HG02938 (cell line): ENCODE results near the gene DVL1.
"Not testable (repeated sequence)": the region's sequence is repeated elsewhere in the genome, so short reads cannot be mapped to it uniquely, and the experiment has no call there.

Experiments
- ATAC-seq: cut with Tn5 transposase; IDR thresholded peaks from one replicate; pipeline ENCODE4 v1.9.1; 2021; ENCODE audit warnings: mild to moderate bottlenecking, moderate library complexity; ENCODE audit not compliant: unreplicated experiment

Gene DVL1

GRCh38 chr1:1328254-1328653 is 21.0 kb downstream of the DVL1 start:
- ATAC-seq, result no peak

GRCh38 chr1:1327291-1327690 is 21.9 kb downstream of the DVL1 start:
- ATAC-seq, result no peak

GRCh38 chr1:1326075-1326605 is 23.1 kb downstream of the DVL1 start:
- ATAC-seq, result no peak

- no peak for ATAC-seq
Measured at GRCh38 chr1:1325288-1326074, 23.7 kb downstream of the DVL1 start.

- peak; percentile 58 for ATAC-seq
Measured at GRCh38 chr1:1324524-1325287, 24.5 kb downstream of the DVL1 start, which contains the start of the genes CPTP and INTS11. TSS of gene CPTP (plus strand) at chr1:1324802. CDS start at chr1:1326911, 2,109 bp downstream. TSS of gene INTS11 (minus strand) at chr1:1324660. CDS start at chr1:1324608, 52 bp downstream.

- ATAC-seq, result peak; percentile 27
Measured at GRCh38 chr1:1324084-1324523, 25.1 kb downstream of the DVL1 start.

- no peak for ATAC-seq
Measured at GRCh38 chr1:1322952-1323351, 26.3 kb downstream of the DVL1 start.

- ATAC-seq, result no peak
Measured at GRCh38 chr1:1322418-1322817, 26.8 kb downstream of the DVL1 start.

GRCh38 chr1:1321477-1321876 is 27.7 kb downstream of the DVL1 start:
- ATAC-seq, result no peak

- ATAC-seq, result no peak
Measured at GRCh38 chr1:1320666-1321448, 28.4 kb downstream of the DVL1 start.

GRCh38 chr1:1319646-1319941 is 29.6 kb downstream of the DVL1 start:
- ATAC-seq, result no peak

GRCh38 chr1:1318777-1319645 is 30.2 kb downstream of the DVL1 start:
- ATAC-seq, result no peak

GRCh38 chr1:1318131-1318652 is 31.0 kb downstream of the DVL1 start:
- ATAC-seq, result no peak

- no peak for ATAC-seq
Measured at GRCh38 chr1:1317420-1317819, 31.8 kb downstream of the DVL1 start.

GRCh38 chr1:1316199-1316598 is 33.0 kb downstream of the DVL1 start:
- not testable (repeated sequence) for ATAC-seq

- no peak for ATAC-seq
Measured at GRCh38 chr1:1315435-1315954, 33.7 kb downstream of the DVL1 start.

GRCh38 chr1:1314678-1315335 is 34.4 kb downstream of the DVL1 start:
- ATAC-seq, result no peak

GRCh38 chr1:1314237-1314586 is 35.0 kb downstream of the DVL1 start:
- no peak for ATAC-seq

GRCh38 chr1:1313500-1314236 is 35.5 kb downstream of the DVL1 start:
- ATAC-seq, result no peak
